HEK293 (cell line): ENCODE measurements around the gene PUDP.

ENCODE experiments used
- CTCF ChIA-PET: fragments of 350-600 bp; formaldehyde crosslinking; extraction: SDS; loops from one replicate; lab custom pipeline; 2021; ENCODE audit warnings: antibody characterized with exemption; lab: Yijun Ruan, JAX
- POLR2A ChIA-PET: fragments of 300-600 bp; formaldehyde crosslinking; extraction: SDS; loops from one replicate; lab custom pipeline; 2020; ENCODE audit warnings: antibody characterized with exemption, inconsistent platforms; lab: Yijun Ruan, JAX
- H3K27ac ChIP-seq: fragments of 200-500 bp; sonication (Bioruptor generic); 2 replicates; pipeline ENCODE4 v1.5.1; 2014; ENCODE audit warnings: low read depth, low read length, control low read depth, inconsistent platforms; ENCODE audit errors: extremely low read depth
- H3K36me3 ChIP-seq, 2 experiments: fragments of 200-500 bp in 1 of 2; sonication (Bioruptor generic) in 1 of 2; 1 replicate in 1 of 2; 2 replicates in 1 of 2; pipeline ENCODE4 v1.5.1; 2014 to 2017; ENCODE audit warnings: inconsistent platforms in 2 of 2, low read length in 2 of 2; ENCODE audit not compliant: control insufficient read depth in 2 of 2, insufficient read depth in 1 of 2
- H3K4me1 ChIP-seq: fragments of 200-500 bp; sonication (Bioruptor generic); 2 replicates; pipeline ENCODE4 v1.5.1; 2014; ENCODE audit warnings: mild to moderate bottlenecking, low read length, inconsistent platforms; ENCODE audit not compliant: control insufficient read depth, insufficient read depth
- H3K4me3 ChIP-seq: 2 replicates; pipeline ENCODE4 v1.5.1; 2011; ENCODE audit warnings: low read depth, mild to moderate bottlenecking, control low read depth, low read length, moderate library complexity
- H3K9me3 ChIP-seq: fragments of 200-500 bp; sonication (Bioruptor generic); 2 replicates; pipeline ENCODE4 v1.5.1; 2014; ENCODE audit warnings: low read depth, low read length, inconsistent platforms; ENCODE audit not compliant: control insufficient read depth, insufficient read depth
- BCL6B ChIP-seq: fragments of 450-650 bp; formaldehyde crosslinking; IDR thresholded peaks from 2 replicates; pipeline ENCODE4 v1.5.1; 2017; ENCODE audit warnings: missing biosample characterization, missing genetic modification characterization
- HIC1 ChIP-seq: fragments of 450-650 bp; formaldehyde crosslinking; IDR thresholded peaks from 2 replicates; pipeline ENCODE4 v1.5.1; 2016; ENCODE audit warnings: missing biosample characterization, missing genetic modification characterization
- ZBTB11 ChIP-seq: fragments of 450-650 bp; formaldehyde crosslinking; conservative IDR thresholded peaks from 2 replicates; pipeline ENCODE4 v1.5.1; 2016; ENCODE audit warnings: low read depth, missing biosample characterization, missing genetic modification characterization
- ZBTB26 ChIP-seq: fragments of 450-650 bp; formaldehyde crosslinking; optimal IDR thresholded peaks from 2 replicates; pipeline ENCODE3; 2016; ENCODE audit warnings: missing biosample characterization, mild to moderate bottlenecking, missing genetic modification characterization
- ZFHX2 ChIP-seq: fragments of 450-650 bp; formaldehyde crosslinking; conservative IDR thresholded peaks from 2 replicates; pipeline ENCODE4 v1.5.1; 2016; ENCODE audit warnings: missing biosample characterization, missing genetic modification characterization
- ZNF121 ChIP-seq: fragments of 450-650 bp; formaldehyde crosslinking; IDR thresholded peaks from 2 replicates; pipeline ENCODE4 v1.5.1; 2016; ENCODE audit warnings: missing biosample characterization, missing genetic modification characterization
- ZNF16 ChIP-seq: fragments of 450-650 bp; formaldehyde crosslinking; IDR thresholded peaks from 2 replicates; pipeline ENCODE4 v1.5.1; 2016; ENCODE audit warnings: low read depth, missing biosample characterization, missing genetic modification characterization
- ZNF223 ChIP-seq: fragments of 450-650 bp; formaldehyde crosslinking; IDR thresholded peaks from 2 replicates; pipeline ENCODE4 v1.5.1; 2016; ENCODE audit warnings: missing biosample characterization, missing genetic modification characterization
- ZNF302 ChIP-seq: fragments of 450-650 bp; formaldehyde crosslinking; IDR thresholded peaks from 2 replicates; pipeline ENCODE4 v1.5.1; 2016; ENCODE audit warnings: missing biosample characterization, missing genetic modification characterization, low read depth
- ZNF362 ChIP-seq: fragments of 450-650 bp; formaldehyde crosslinking; IDR thresholded peaks from 2 replicates; pipeline ENCODE4 v1.5.1; 2016; ENCODE audit warnings: missing biosample characterization, missing genetic modification characterization
- ZNF366 ChIP-seq: fragments of 450-650 bp; formaldehyde crosslinking; conservative IDR thresholded peaks from 2 replicates; pipeline ENCODE4 v1.5.1; 2016; ENCODE audit warnings: missing biosample characterization, missing genetic modification characterization
- ZNF514 ChIP-seq: fragments of 450-650 bp; formaldehyde crosslinking; IDR thresholded peaks from 2 replicates; pipeline ENCODE4 v1.5.1; 2016; ENCODE audit warnings: missing biosample characterization, missing genetic modification characterization
- ZNF629 ChIP-seq: fragments of 450-650 bp; formaldehyde crosslinking; IDR thresholded peaks from 2 replicates; pipeline ENCODE4 v1.5.1; 2017; ENCODE audit warnings: missing biosample characterization, missing genetic modification characterization
- ZNF654 ChIP-seq: fragments of 450-650 bp; formaldehyde crosslinking; IDR thresholded peaks from 2 replicates; pipeline ENCODE4 v1.5.1; 2016; ENCODE audit warnings: low read depth, missing biosample characterization, missing genetic modification characterization

Gene PUDP

GRCh38 chrX:7072856-7073255 lies 75.1 kb downstream of the PUDP start (continued):
- no peak for TF ChIP-seq HIC1 (tag by site-specific recombination)
- no peak for TF ChIP-seq ZFHX2 (tag by site-specific recombination)
- no peak for TF ChIP-seq ZNF629
- no peak for TF ChIP-seq ZNF121 (tag by site-specific recombination)
- TF ChIP-seq ZNF16: no peak
- no peak for TF ChIP-seq ZBTB11 (tag by site-specific recombination)
- TF ChIP-seq ZNF223 (tag by site-specific recombination): no peak

- Histone ChIP-seq H3K9me3 (no peaks in the 10 kb centered on the region), H3K4me3 (no peak overlapping the region), H3K4me1 (no peaks in the 10 kb centered on the region), H3K27ac (no peak overlapping the region), H3K36me3 (peaks cover 0 to 12% of the 10 kb centered on the region in 2 experiments; a peak in 1 of 3 replicates)
- ChIA-PET CTCF (interaction anchor here (0.6 kb wide), 1 partner anchor 976 kb away, joined by 4 read pairs; no protein-coding TSS in a partner anchor), POLR2A (no interaction called here)
- TF ChIP-seq ZNF362 (tag by site-specific recombination): no peak
Measured at GRCh38 chrX:7071390-7071789, 76.6 kb downstream of the PUDP start.

- ChIA-PET CTCF (interaction anchor here (0.6 kb wide), 1 partner anchor 18 kb away, joined by 5 read pairs; no protein-coding TSS in a partner anchor), POLR2A (no interaction called here)
- Histone ChIP-seq H3K4me3 (no peak overlapping the region), H3K27ac (no peak overlapping the region), H3K9me3 (no peaks in the 10 kb centered on the region), H3K36me3 (peaks cover 0 to 3% of the 10 kb centered on the region in 2 experiments; a peak in 1 of 3 replicates), H3K4me1 (no peaks in the 10 kb centered on the region)
- no peak for TF ChIP-seq ZNF514 (tag by site-specific recombination)
- no peak for TF ChIP-seq BCL6B (tag by site-specific recombination)
- TF ChIP-seq ZBTB26: no peak
- no peak for TF ChIP-seq ZNF302 (tag by site-specific recombination)
- TF ChIP-seq ZNF654 (tag by site-specific recombination): no peak
- no peak for TF ChIP-seq ZNF366 (tag by site-specific recombination)
Measured at GRCh38 chrX:7069556-7069955, 78.4 kb downstream of the PUDP start.
